Measurements from ENCODE around the gene CDH13.

Gene CDH13

GRCh38 chr16:82612263-82612662 is 14.5 kb upstream of the CDH13 start:
- no peak overlapping the region for H3K23ac ChIP-seq (ENCODE audit: low read length)
- no peak for DNase-seq
- H2BK120ac ChIP-seq (ENCODE audit: low read depth, low read length): no peak overlapping the region
- H3K4me2 ChIP-seq (ENCODE audit: low read length): no peak overlapping the region
- no peaks in the 10 kb centered on the region for H3K36me3 ChIP-seq (ENCODE audit: control insufficient read depth, insufficient read depth, low read length)
- H2BK5ac ChIP-seq (ENCODE audit: low read length): no peak overlapping the region
- no CpG with 5 or more reads among the region's 3 CpGs for WGBS (ENCODE audit: extremely low coverage, insufficient coverage, low lambda C conversion rate)
- no peak overlapping the region for H3K9ac ChIP-seq (ENCODE audit: low read length)
- H3K4ac ChIP-seq (ENCODE audit: low read depth, low read length): no peak overlapping the region
- H2BK15ac ChIP-seq (replicated peaks; ENCODE audit: low read depth): no peak overlapping the region
- H3K79me1 ChIP-seq (ENCODE audit: low read length): no peaks in the 10 kb centered on the region
- H3K27me3 ChIP-seq (ENCODE audit: insufficient read depth, low read length, poor library complexity): no peaks in the 10 kb centered on the region
- no peak overlapping the region for H3K18ac ChIP-seq (ENCODE audit: low read length)
- H4K8ac ChIP-seq (ENCODE audit: low read depth, low read length): no peak overlapping the region
- no peaks in the 10 kb centered on the region for H3K4me1 ChIP-seq (ENCODE audit: control insufficient read depth, low read depth, low read length)
- no peaks in the 10 kb centered on the region for H3K79me2 ChIP-seq (ENCODE audit: control insufficient read depth, insufficient read depth, low read length)
- no peak overlapping the region for H3K56ac ChIP-seq (ENCODE audit: low read length)
- no peak overlapping the region for H4K5ac ChIP-seq (ENCODE audit: low read length)
- H2AK5ac ChIP-seq (ENCODE audit: low read length): no peak overlapping the region
- H3K4me3 ChIP-seq (ENCODE audit: low read length): no peak overlapping the region
- H3K27ac ChIP-seq (ENCODE audit: low read depth, low read length): no peak overlapping the region

- Histone ChIP-seq H3K56ac (ENCODE audit: low read length) (no peak overlapping the region), H4K8ac (ENCODE audit: low read depth, low read length) (no peak overlapping the region), H2BK120ac (ENCODE audit: low read depth, low read length) (no peak overlapping the region), H3K9ac (ENCODE audit: low read length) (no peak overlapping the region), H2AK5ac (ENCODE audit: low read length) (no peak overlapping the region), H3K23ac (ENCODE audit: low read length) (no peak overlapping the region), H3K27me3 (ENCODE audit: insufficient read depth, low read length, poor library complexity) (no peaks in the 10 kb centered on the region), H2BK15ac (replicated peaks; ENCODE audit: low read depth) (no peak overlapping the region), H3K4ac (ENCODE audit: low read depth, low read length) (no peak overlapping the region), H3K27ac (ENCODE audit: low read depth, low read length) (no peak overlapping the region), H2BK5ac (ENCODE audit: low read length) (no peak overlapping the region), H3K79me1 (ENCODE audit: low read length) (no peaks in the 10 kb centered on the region), H3K36me3 (ENCODE audit: control insufficient read depth, insufficient read depth, low read length) (no peaks in the 10 kb centered on the region), H3K4me3 (ENCODE audit: low read length) (no peak overlapping the region), H3K4me2 (ENCODE audit: low read length) (no peak overlapping the region), H3K18ac (ENCODE audit: low read length) (no peak overlapping the region), H3K79me2 (ENCODE audit: control insufficient read depth, insufficient read depth, low read length) (no peaks in the 10 kb centered on the region), H3K4me1 (ENCODE audit: control insufficient read depth, low read depth, low read length) (no peaks in the 10 kb centered on the region), H4K5ac (ENCODE audit: low read length) (no peak overlapping the region)
- no peak for DNase-seq
- no CpG with 5 or more reads among the region's 4 CpGs for WGBS (ENCODE audit: extremely low coverage, insufficient coverage, low lambda C conversion rate)
Observed at GRCh38 chr16:82616356-82616755, 10.4 kb upstream of the CDH13 start.

GRCh38 chr16:82621781-82622180 is 5.0 kb upstream of the CDH13 start:
- no peak overlapping the region for H2BK15ac ChIP-seq (replicated peaks; ENCODE audit: low read depth)
- no peaks in the 10 kb centered on the region for H3K4me1 ChIP-seq (ENCODE audit: control insufficient read depth, low read depth, low read length)
- H3K4me3 ChIP-seq (ENCODE audit: low read length): no peak overlapping the region
- no peak overlapping the region for H3K27ac ChIP-seq (ENCODE audit: low read depth, low read length)
- H3K23ac ChIP-seq (ENCODE audit: low read length): no peak overlapping the region
- no peaks in the 10 kb centered on the region for H3K79me1 ChIP-seq (ENCODE audit: low read length)
- no peak overlapping the region for H4K8ac ChIP-seq (ENCODE audit: low read depth, low read length)
- H2BK5ac ChIP-seq (ENCODE audit: low read length): no peak overlapping the region
- H3K36me3 ChIP-seq (ENCODE audit: control insufficient read depth, insufficient read depth, low read length): no peaks in the 10 kb centered on the region
- no peak overlapping the region for H4K5ac ChIP-seq (ENCODE audit: low read length)
- H3K18ac ChIP-seq (ENCODE audit: low read length): no peak overlapping the region
- no CpG with 5 or more reads among the region's 1 CpG for WGBS (ENCODE audit: extremely low coverage, insufficient coverage, low lambda C conversion rate)
- H2BK120ac ChIP-seq (ENCODE audit: low read depth, low read length): no peak overlapping the region
- no peak overlapping the region for H3K56ac ChIP-seq (ENCODE audit: low read length)
- peaks cover 7% of the 10 kb centered on the region for H3K27me3 ChIP-seq (ENCODE audit: insufficient read depth, low read length, poor library complexity)
- H3K4ac ChIP-seq (ENCODE audit: low read depth, low read length): no peak overlapping the region
- no peak overlapping the region for H2AK5ac ChIP-seq (ENCODE audit: low read length)
- H3K4me2 ChIP-seq (ENCODE audit: low read length): no peak overlapping the region
- no peaks in the 10 kb centered on the region for H3K79me2 ChIP-seq (ENCODE audit: control insufficient read depth, insufficient read depth, low read length)
- DNase-seq: no peak
- no peak overlapping the region for H3K9ac ChIP-seq (ENCODE audit: low read length)

DNA sequence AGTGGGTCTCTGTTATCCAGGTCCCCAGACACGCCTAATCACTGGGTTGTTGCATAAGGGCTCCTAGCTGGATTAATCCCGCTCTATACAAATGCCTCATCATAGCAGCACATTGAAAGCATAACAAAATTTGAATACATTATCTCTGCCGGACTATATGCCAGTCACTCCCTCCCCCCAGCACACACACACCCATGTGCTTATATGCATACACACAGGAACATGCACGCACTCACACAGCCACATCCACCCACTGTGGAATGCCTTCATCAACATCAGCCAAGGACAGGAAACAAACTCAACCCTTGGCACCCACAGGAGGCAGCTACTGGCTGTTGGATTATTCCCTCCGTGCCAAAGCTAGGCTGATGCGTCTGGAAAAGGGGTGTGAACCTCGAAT is 3.5 kb upstream of the CDH13 start:
- no CpG with 5 or more reads among the region's 7 CpGs for WGBS (ENCODE audit: extremely low coverage, insufficient coverage, low lambda C conversion rate)
- no peak overlapping the region for H3K9ac ChIP-seq (ENCODE audit: low read length)
- H2BK15ac ChIP-seq (replicated peaks; ENCODE audit: low read depth): no peak overlapping the region
- H3K4me3 ChIP-seq (ENCODE audit: low read length): no peak overlapping the region
- no peaks in the 10 kb centered on the region for H3K4me1 ChIP-seq (ENCODE audit: control insufficient read depth, low read depth, low read length)
- H3K23ac ChIP-seq (ENCODE audit: low read length): no peak overlapping the region
- no peak overlapping the region for H3K4ac ChIP-seq (ENCODE audit: low read depth, low read length)
- H3K27ac ChIP-seq (ENCODE audit: low read depth, low read length): no peak overlapping the region
- H3K56ac ChIP-seq (ENCODE audit: low read length): no peak overlapping the region
- H3K79me1 ChIP-seq (ENCODE audit: low read length): no peaks in the 10 kb centered on the region
- H2AK5ac ChIP-seq (ENCODE audit: low read length): no peak overlapping the region
- H3K27me3 ChIP-seq (ENCODE audit: insufficient read depth, low read length, poor library complexity): peaks cover 7% of the 10 kb centered on the region
- H4K8ac ChIP-seq (ENCODE audit: low read depth, low read length): no peak overlapping the region
- H3K79me2 ChIP-seq (ENCODE audit: control insufficient read depth, insufficient read depth, low read length): no peaks in the 10 kb centered on the region
- no peak for DNase-seq
- H3K18ac ChIP-seq (ENCODE audit: low read length): no peak overlapping the region
- H3K4me2 ChIP-seq (ENCODE audit: low read length): no peak overlapping the region
- no peak overlapping the region for H2BK5ac ChIP-seq (ENCODE audit: low read length)
- H2BK120ac ChIP-seq (ENCODE audit: low read depth, low read length): no peak overlapping the region
- no peaks in the 10 kb centered on the region for H3K36me3 ChIP-seq (ENCODE audit: control insufficient read depth, insufficient read depth, low read length)
- H4K5ac ChIP-seq (ENCODE audit: low read length): no peak overlapping the region

DNA sequence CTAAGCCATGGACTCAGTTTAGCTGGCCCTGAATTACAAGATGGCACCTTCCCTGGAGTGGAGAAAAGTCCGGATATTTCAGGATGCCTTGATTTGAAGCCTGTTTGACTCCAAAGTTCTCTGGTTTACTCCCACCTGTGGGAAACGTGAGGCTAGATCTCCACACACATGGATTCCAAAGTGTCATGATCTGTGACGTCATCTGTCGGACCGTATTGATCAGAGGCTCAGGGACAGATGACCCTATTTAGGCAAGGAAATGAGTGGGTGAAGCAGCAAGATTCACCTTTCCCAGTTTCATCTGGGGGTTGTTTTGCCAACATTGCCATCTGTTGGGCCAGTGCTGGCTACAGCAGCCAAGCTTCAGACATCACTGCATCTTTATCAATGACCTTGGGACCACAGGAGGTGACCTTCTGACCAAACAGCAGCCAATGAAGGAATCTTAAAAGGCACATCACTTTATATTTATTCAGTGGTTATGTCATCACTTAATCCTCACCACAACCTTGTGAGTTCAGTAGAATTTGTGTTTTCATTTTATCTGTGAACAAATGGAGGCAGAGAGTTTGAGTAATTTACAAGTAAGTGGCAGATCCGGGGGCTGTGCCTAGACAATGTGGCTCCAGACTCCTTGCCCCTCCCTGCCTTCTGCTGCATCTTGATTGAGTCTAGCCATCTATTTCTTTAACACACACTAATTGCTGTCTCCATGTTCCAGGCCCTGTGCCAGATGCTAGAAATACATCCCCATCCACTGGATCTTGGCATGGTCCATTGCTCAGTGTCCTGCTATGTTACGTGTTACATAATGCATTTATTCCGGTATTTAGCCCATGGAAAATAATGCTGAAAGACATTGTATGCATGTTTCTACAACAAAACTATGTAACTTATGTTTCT is 1.5 kb upstream of the CDH13 start:
- no CpG with 5 or more reads among the region's 8 CpGs for WGBS (ENCODE audit: extremely low coverage, insufficient coverage, low lambda C conversion rate)
- Histone ChIP-seq H4K5ac (ENCODE audit: low read length) (no peak overlapping the region), H3K4me2 (ENCODE audit: low read length) (no peak overlapping the region), H3K9ac (ENCODE audit: low read length) (no peak overlapping the region), H3K79me1 (ENCODE audit: low read length) (no peaks in the 10 kb centered on the region), H3K18ac (ENCODE audit: low read length) (no peak overlapping the region), H3K56ac (ENCODE audit: low read length) (no peak overlapping the region), H3K27me3 (ENCODE audit: insufficient read depth, low read length, poor library complexity) (peaks cover 7% of the 10 kb centered on the region), H3K4ac (ENCODE audit: low read depth, low read length) (no peak overlapping the region), H3K4me1 (ENCODE audit: control insufficient read depth, low read depth, low read length) (peaks cover 8% of the 10 kb centered on the region), H2AK5ac (ENCODE audit: low read length) (no peak overlapping the region), H2BK120ac (ENCODE audit: low read depth, low read length) (no peak overlapping the region), H2BK5ac (ENCODE audit: low read length) (no peak overlapping the region), H3K36me3 (ENCODE audit: control insufficient read depth, insufficient read depth, low read length) (no peaks in the 10 kb centered on the region), H3K23ac (ENCODE audit: low read length) (no peak overlapping the region), H3K27ac (ENCODE audit: low read depth, low read length) (no peak overlapping the region), H3K79me2 (ENCODE audit: control insufficient read depth, insufficient read depth, low read length) (no peaks in the 10 kb centered on the region), H2BK15ac (replicated peaks; ENCODE audit: low read depth) (no peak overlapping the region), H4K8ac (ENCODE audit: low read depth, low read length) (no peak overlapping the region), H3K4me3 (ENCODE audit: low read length) (no peak overlapping the region)
- DNase-seq: no peak

DNA sequence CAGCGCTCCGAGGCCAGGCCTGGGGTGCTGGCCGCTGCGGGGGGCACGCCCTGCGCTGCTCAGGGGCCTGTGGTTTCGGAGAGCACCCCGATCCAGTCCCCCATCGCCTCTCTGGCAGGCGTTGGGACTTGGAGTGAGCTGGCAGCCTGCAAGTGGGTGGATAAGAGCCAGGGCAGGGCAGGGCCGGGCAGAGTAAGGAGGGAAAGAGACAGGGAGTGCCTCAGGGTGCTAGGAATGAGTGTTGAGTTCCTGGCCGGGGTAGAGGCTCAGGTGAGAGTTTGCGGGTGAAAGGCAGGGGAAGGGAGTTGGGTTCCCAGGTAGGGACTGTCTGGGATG is 1.3 kb downstream of the CDH13 start:
- Histone ChIP-seq H3K18ac (ENCODE audit: low read length) (no peak overlapping the region), H3K4me3 (ENCODE audit: low read length) (no peak overlapping the region), H4K5ac (ENCODE audit: low read length) (no peak overlapping the region), H2BK120ac (ENCODE audit: low read depth, low read length) (no peak overlapping the region), H3K4ac (ENCODE audit: low read depth, low read length) (no peak overlapping the region), H3K4me2 (ENCODE audit: low read length) (peak overlapping the region; percentile 53), H3K36me3 (ENCODE audit: control insufficient read depth, insufficient read depth, low read length) (no peaks in the 10 kb centered on the region), H3K27me3 (ENCODE audit: insufficient read depth, low read length, poor library complexity) (peaks cover 7% of the 10 kb centered on the region), H2BK15ac (replicated peaks; ENCODE audit: low read depth) (no peak overlapping the region), H3K79me2 (ENCODE audit: control insufficient read depth, insufficient read depth, low read length) (no peaks in the 10 kb centered on the region), H3K56ac (ENCODE audit: low read length) (peak overlapping the region; percentile 79), H4K8ac (ENCODE audit: low read depth, low read length) (no peak overlapping the region), H3K23ac (ENCODE audit: low read length) (no peak overlapping the region), H3K4me1 (ENCODE audit: control insufficient read depth, low read depth, low read length) (peaks cover 8% of the 10 kb centered on the region), H2AK5ac (ENCODE audit: low read length) (no peak overlapping the region), H3K79me1 (ENCODE audit: low read length) (no peaks in the 10 kb centered on the region), H3K9ac (ENCODE audit: low read length) (peak overlapping the region; percentile 58), H3K27ac (ENCODE audit: low read depth, low read length) (no peak overlapping the region), H2BK5ac (ENCODE audit: low read length) (no peak overlapping the region)
- WGBS (ENCODE audit: extremely low coverage, insufficient coverage, low lambda C conversion rate): no CpG with 5 or more reads among the region's 13 CpGs
- DNase-seq: no peak

Measured in mesendoderm (in vitro differentiated cells).